DND-41 (cell line): Measurements from ENCODE around the gene PDE6B.

Experiments
- ATAC-seq: fragments of 200-7000 bp; cut with Tn5 transposase; 3 replicates; pipeline ENCODE4 v1.9.1; 2021; ENCODE audit warnings: low read depth; ENCODE audit not compliant: insufficient read depth
- DNase-seq: peaks from one replicate; pipeline ENCODE4 v3.0.0-alpha.2; 2020
- H2AFZ ChIP-seq: 2 replicates; pipeline ENCODE4 v1.6.0; 2012; ENCODE audit warnings: low read depth, low read length
- H3K27ac ChIP-seq: 2 replicates; pipeline ENCODE4 v1.5.1; 2012; ENCODE audit warnings: low read length, inconsistent platforms
- H3K27me3 ChIP-seq: fragments of 200-600 bp; sonication (generic); 2 replicates; pipeline ENCODE4 v1.6.0; 2012; ENCODE audit warnings: low read length, mild to moderate bottlenecking, inconsistent platforms; ENCODE audit not compliant: insufficient read depth, poor library complexity
- H3K36me3 ChIP-seq: 2 replicates; pipeline ENCODE4 v1.5.1; 2012; ENCODE audit warnings: low read length, inconsistent platforms; ENCODE audit not compliant: insufficient read depth
- H3K4me1 ChIP-seq: 2 replicates; pipeline ENCODE4 v1.5.1; 2012; ENCODE audit warnings: mild to moderate bottlenecking, low read length; ENCODE audit not compliant: insufficient read depth
- H3K4me2 ChIP-seq: 2 replicates; pipeline ENCODE4 v1.6.0; 2012; ENCODE audit warnings: mild to moderate bottlenecking, moderate library complexity, low read length, inconsistent platforms; ENCODE audit not compliant: insufficient read depth
- H3K4me3 ChIP-seq, 2 experiments: fragments of 200-600 bp in 1 of 2; shearing (Covaris generic) in 1 of 2; 2 replicates each; pipeline ENCODE4 v1.5.1; 2012 to 2016; ENCODE audit warnings: inconsistent platforms in 2 of 2, low read length in 2 of 2, mild to moderate bottlenecking in 2 of 2, low read depth in 1 of 2, moderate library complexity in 1 of 2
- H3K79me2 ChIP-seq: 2 replicates; pipeline ENCODE4 v1.6.0; 2012; ENCODE audit warnings: low read length, inconsistent platforms; ENCODE audit not compliant: insufficient read depth
- H3K9ac ChIP-seq: 2 replicates; pipeline ENCODE4 v1.6.0; 2012; ENCODE audit warnings: low read depth, mild to moderate bottlenecking, inconsistent platforms, low read length, moderate library complexity
- H3K9me3 ChIP-seq: 2 replicates; pipeline ENCODE4 v1.5.1; 2012; ENCODE audit warnings: low read length, moderate library complexity, mild to moderate bottlenecking, inconsistent platforms; ENCODE audit not compliant: insufficient read depth, severe bottlenecking
- H4K20me1 ChIP-seq: 2 replicates; pipeline ENCODE4 v1.6.0; 2012; ENCODE audit warnings: low read length; ENCODE audit not compliant: insufficient read depth
- EZH2 ChIP-seq: IDR thresholded peaks from 3 replicates; pipeline ENCODE4 v1.6.1; 2012; ENCODE audit warnings: borderline replicate concordance, low read depth, mild to moderate bottlenecking, moderate library complexity, low read length, inconsistent platforms; ENCODE audit not compliant: severe bottlenecking
- TF ChIP-seq, protein P1 (sequence below): IDR thresholded peaks from 2 replicates; pipeline ENCODE4 v1.5.1; 2012; ENCODE audit warnings: borderline replicate concordance, low read length, moderate library complexity, mild to moderate bottlenecking; ENCODE audit not compliant: poor library complexity, severe bottlenecking; ENCODE audit errors: extremely low read depth

PDE6B gene

DNA sequence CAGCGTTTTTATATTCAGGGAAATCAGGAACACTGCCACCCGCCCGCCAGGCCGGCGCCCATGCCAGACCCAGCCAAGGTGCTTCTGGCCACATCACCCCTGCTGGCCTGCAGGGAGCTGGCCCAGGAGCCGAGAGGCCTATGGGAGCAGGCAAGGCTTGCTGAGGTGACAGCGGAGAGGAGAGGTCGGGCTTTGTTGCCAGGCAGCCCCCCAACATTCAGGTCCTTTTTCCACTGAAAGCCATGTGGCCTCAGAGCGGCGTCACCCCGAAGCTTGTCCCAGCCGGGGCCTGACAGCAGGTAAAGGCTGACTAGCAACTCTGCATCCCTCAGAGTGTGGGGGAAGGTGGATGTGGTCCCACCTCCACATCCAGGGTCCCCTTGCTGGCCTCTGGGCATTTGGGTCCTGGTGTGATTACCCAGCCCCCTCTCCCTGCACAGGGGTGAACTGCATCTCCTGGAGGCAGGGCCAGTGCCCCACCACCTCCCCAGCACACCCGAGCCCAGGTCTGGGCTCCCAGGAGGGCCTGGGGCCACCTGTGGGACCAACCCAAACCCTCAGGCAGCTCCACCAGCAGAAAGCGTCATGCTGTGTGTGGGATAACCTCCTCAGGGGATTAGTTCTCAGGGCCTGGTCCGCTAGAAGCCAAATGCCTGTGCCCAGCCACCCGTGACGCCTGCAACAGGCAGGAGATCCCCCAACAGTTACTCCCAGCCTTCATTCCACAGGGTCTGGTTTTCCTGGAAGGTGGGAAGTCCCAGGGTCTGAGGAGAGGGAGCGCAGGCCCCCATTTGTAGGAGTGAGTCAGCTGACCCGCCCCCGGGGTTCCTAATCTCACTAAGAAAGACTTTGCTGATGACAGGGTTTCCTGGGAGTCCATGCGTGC, at the start of gene PDE6B:
PDE6B (plus strand) TSS at position 869 of the 886 bp plus-strand sequence. CDS start 54 bp downstream, outside the sequence.
- no peak for ATAC-seq
- Histone ChIP-seq H3K9me3 (no peaks in the 10 kb centered on the region), H3K27me3 (no peaks in the 10 kb centered on the region), H3K4me2 (no peak within 1 kb of the TSS), H4K20me1 (peaks cover 7% of the 10 kb centered on the region; the same call in 1 of the 2 replicates), H3K4me3 (no peak within 1 kb of the TSS), H3K27ac (no peak within 1 kb of the TSS), H2AFZ (no peak within 1 kb of the TSS), H3K36me3 (no peaks in the 10 kb centered on the region), H3K79me2 (no peaks in the 10 kb centered on the region), H3K4me1 (no peaks in the 10 kb centered on the region), H3K9ac (no peak within 1 kb of the TSS)
- no peak for TF ChIP-seq EZH2
- TF ChIP-seq, protein P1, sequence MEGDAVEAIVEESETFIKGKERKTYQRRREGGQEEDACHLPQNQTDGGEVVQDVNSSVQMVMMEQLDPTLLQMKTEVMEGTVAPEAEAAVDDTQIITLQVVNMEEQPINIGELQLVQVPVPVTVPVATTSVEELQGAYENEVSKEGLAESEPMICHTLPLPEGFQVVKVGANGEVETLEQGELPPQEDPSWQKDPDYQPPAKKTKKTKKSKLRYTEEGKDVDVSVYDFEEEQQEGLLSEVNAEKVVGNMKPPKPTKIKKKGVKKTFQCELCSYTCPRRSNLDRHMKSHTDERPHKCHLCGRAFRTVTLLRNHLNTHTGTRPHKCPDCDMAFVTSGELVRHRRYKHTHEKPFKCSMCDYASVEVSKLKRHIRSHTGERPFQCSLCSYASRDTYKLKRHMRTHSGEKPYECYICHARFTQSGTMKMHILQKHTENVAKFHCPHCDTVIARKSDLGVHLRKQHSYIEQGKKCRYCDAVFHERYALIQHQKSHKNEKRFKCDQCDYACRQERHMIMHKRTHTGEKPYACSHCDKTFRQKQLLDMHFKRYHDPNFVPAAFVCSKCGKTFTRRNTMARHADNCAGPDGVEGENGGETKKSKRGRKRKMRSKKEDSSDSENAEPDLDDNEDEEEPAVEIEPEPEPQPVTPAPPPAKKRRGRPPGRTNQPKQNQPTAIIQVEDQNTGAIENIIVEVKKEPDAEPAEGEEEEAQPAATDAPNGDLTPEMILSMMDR: no peak
- no peak for DNase-seq

DNA sequence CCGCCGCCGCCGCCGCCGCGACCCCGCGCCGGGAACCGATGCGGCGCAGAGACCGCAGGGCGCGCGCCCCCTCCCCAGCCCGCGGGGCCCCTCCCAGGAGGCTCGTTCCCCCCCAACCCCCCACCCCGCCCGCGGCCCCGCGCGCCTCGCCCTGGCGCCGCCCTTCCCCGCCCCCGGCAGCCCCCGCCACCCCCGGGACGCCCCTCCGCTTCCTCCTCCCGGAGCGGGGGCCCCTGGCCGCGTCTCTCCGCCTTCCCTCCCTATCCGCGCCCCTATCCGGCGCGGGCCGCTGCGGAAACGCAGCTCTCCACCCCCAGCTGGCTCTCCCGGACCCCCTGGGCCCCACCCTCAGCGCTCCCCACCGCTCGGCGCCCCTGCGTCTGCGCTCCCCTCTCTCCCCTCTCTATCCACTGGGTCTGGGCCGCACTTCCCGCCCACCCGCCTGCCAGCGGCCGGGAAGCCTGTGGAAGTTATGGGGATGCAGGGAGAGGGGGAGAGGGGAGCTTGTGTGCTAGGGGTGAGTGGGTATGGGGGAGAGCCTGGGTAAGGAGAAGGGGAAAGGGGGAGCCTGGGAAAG, 49.0 kb upstream of the PDE6B start, which contains the start of gene TMEM271:
TMEM271 (minus strand) TSS at position 51 of the 577 bp plus-strand sequence. CDS start 233 bp downstream, outside the sequence.
- Histone ChIP-seq H2AFZ (no peak within 1 kb of the TSS), H3K79me2 (no peaks in the 10 kb centered on the region), H3K27ac (no peak within 1 kb of the TSS), H4K20me1 (no peaks in the 10 kb centered on the region), H3K4me3 (no peak within 1 kb of the TSS), H3K4me1 (no peaks in the 10 kb centered on the region), H3K36me3 (no peaks in the 10 kb centered on the region), H3K9me3 (no peaks in the 10 kb centered on the region), H3K9ac (no peak within 1 kb of the TSS), H3K4me2 (no peak within 1 kb of the TSS), H3K27me3 (no peaks in the 10 kb centered on the region)
- DNase-seq (no peak), ATAC-seq (no peak)
- TF ChIP-seq, protein P1: no peak
- no peak for TF ChIP-seq EZH2

DNA sequence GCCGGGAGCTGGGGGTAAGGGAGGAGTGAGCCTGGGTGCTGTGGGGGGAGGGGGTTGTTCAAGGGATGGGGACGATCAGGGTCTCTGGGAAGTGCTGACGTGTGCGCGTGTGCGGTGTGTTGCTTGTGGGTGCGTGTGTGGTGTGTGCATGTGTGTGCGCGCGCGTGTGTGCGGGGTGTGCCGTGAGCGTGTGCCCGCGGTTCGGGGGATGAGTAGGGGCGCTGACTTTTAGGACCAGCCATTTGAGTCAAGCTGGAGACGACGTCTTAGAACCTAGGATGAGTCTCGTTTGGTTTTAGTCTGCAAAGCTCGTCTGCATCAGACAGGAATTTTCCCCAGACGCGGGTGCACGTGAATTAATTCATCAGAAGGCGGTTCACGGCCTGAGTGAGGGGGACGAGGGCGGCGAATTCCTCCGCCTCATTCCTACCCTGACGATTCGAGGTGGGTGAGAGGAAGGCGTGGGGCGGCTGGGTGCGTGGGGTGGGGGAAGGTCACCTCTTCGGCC, 48.3 kb upstream of the PDE6B start:
- H3K4me3 ChIP-seq: no peak overlapping the region
- no peak overlapping the region for H3K4me2 ChIP-seq
- H3K4me1 ChIP-seq: no peaks in the 10 kb centered on the region
- no peak overlapping the region for H2AFZ ChIP-seq
- DNase-seq (no peak), ATAC-seq (no peak)
- H3K27ac ChIP-seq: no peak overlapping the region
- no peaks in the 10 kb centered on the region for H3K36me3 ChIP-seq
- no peaks in the 10 kb centered on the region for H3K27me3 ChIP-seq
- H3K9me3 ChIP-seq: no peaks in the 10 kb centered on the region
- TF ChIP-seq, protein P1: no peak
- TF ChIP-seq EZH2: no peak
- H3K79me2 ChIP-seq: no peaks in the 10 kb centered on the region
- H4K20me1 ChIP-seq: no peaks in the 10 kb centered on the region
- no peak overlapping the region for H3K9ac ChIP-seq
